Measurements from ENCODE around the gene BLOC1S1. TPM values are rescaled to one million over a fixed set of nuclear protein-coding genes. Genes with fewer than 3 reads are reported as not detected.

Gene BLOC1S1
- total and polyA plus RNA-seq, 10 of the 15 experiments (the other 5 are each of a cell fraction or from before 2014, with no cell fraction given) = 126 to 285 (median 166) TPM

DNA sequence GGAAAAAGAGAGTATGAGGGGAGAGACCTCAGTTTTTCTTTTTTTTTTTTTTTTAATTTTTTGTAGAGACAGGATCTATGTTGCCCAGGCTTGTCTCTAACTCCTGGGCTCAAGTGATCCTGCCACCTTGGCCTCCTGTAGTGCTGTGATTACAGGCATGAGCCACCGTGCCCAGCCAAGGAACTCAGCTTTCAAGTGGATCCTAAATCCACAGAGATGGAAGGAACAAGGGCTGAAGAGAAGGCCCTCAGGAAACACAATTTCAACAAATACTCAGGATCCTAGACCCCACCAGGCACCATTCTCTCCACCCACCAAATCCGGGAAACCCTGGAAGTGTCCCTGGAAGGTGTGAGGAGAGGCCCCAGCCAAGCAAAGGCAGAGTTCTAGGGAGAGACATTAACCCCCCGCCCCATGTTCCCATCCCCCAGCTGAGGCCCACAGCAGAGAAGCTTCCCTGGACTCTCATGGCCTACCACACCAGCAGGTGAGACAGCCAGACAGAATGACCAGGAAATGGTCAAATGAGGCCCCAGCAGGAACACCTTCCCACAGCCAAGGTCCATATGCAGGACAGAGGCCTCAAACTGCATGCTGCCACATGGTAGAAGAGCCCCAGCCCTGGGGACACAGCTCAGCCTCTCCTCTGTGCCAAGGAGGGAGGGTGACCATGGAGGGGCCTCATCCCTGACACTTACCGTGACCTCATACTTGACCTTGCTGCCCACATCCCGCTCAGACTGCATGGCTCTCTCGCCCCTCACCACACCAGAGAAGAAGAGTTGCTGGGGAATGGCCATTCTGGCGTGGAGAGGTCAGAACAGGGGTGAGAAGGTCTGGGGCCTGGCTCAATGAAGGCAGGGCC is 22.3 kb upstream of the BLOC1S1 start:
- FAIRE-seq (no peak), DNase-seq (ENCODE audit: low read depth, low spot score) (no peak), ATAC-seq (no peak)
- Histone ChIP-seq H3K36me3 (ENCODE audit: control insufficient read depth in 2 of 2, insufficient read depth in 2 of 2, low read length in 1 of 2) (no peaks in the 10 kb centered on the region), H3K9ac (ENCODE audit: control insufficient read depth, insufficient read depth, low read length) (no peak overlapping the region), H3K4me1 (ENCODE audit: control insufficient read depth, insufficient read depth, low read length) (no peaks in the 10 kb centered on the region), H3K9me3 (replicated peaks; ENCODE audit: control insufficient read depth, insufficient read depth, low read length) (no peaks in the 10 kb centered on the region), H3K27me3 (replicated peaks in 1 of 2; ENCODE audit: control insufficient read depth in 2 of 2, insufficient read depth in 2 of 2, low read length in 1 of 2) (no peaks in the 10 kb centered on the region), H4K20me1 (ENCODE audit: control insufficient read depth, insufficient read depth) (no peaks in the 10 kb centered on the region), H3K4me2 (ENCODE audit: control insufficient read depth, insufficient read depth) (no peak overlapping the region), H2AFZ (ENCODE audit: control insufficient read depth, low read depth, low read length) (no peak overlapping the region), H3K4me3 (no peak overlapping the region), H3K79me2 (ENCODE audit: control insufficient read depth, insufficient read depth, low read length) (no peaks in the 10 kb centered on the region), H3K27ac (ENCODE audit: control insufficient read depth, insufficient read depth) (no peak overlapping the region)
- ChIA-PET POLR2A (no interaction called here), SMC1A (ENCODE audit: uncharacterized antibody, unreplicated experiment) (no interaction called here), RAD21 (ENCODE audit: unreplicated experiment) (no interaction called here), CTCF (no interaction called here)
- WGBS (ENCODE audit: insufficient coverage, insufficient replicate concordance, low lambda C conversion rate, missing lambda C conversion rate) = 49% methylated on average over 7 of the region's 7 CpGs
- TF ChIP-seq CBFB (IDR thresholded peaks at IDR 0.05; ENCODE audit: low read depth) = no peak
- TF ChIP-seq, protein P1, sequence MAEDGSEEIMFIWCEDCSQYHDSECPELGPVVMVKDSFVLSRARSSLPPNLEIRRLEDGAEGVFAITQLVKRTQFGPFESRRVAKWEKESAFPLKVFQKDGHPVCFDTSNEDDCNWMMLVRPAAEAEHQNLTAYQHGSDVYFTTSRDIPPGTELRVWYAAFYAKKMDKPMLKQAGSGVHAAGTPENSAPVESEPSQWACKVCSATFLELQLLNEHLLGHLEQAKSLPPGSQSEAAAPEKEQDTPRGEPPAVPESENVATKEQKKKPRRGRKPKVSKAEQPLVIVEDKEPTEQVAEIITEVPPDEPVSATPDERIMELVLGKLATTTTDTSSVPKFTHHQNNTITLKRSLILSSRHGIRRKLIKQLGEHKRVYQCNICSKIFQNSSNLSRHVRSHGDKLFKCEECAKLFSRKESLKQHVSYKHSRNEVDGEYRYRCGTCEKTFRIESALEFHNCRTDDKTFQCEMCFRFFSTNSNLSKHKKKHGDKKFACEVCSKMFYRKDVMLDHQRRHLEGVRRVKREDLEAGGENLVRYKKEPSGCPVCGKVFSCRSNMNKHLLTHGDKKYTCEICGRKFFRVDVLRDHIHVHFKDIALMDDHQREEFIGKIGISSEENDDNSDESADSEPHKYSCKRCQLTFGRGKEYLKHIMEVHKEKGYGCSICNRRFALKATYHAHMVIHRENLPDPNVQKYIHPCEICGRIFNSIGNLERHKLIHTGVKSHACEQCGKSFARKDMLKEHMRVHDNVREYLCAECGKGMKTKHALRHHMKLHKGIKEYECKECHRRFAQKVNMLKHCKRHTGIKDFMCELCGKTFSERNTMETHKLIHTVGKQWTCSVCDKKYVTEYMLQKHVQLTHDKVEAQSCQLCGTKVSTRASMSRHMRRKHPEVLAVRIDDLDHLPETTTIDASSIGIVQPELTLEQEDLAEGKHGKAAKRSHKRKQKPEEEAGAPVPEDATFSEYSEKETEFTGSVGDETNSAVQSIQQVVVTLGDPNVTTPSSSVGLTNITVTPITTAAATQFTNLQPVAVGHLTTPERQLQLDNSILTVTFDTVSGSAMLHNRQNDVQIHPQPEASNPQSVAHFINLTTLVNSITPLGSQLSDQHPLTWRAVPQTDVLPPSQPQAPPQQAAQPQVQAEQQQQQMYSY (CRISPR knock-in tag; IDR thresholded peaks at IDR 0.05) = no peak
- TF ChIP-seq PAX5 (IDR thresholded peaks at IDR 0.05; ENCODE audit: borderline replicate concordance, low read depth, low read length) = no peak
- no peak for TF ChIP-seq SUPT20H (IDR thresholded peaks at IDR 0.05; ENCODE audit: borderline replicate concordance, control insufficient read depth, low read depth, low read length)
- no peak for TF ChIP-seq EGR1 (IDR thresholded peaks at IDR 0.05; ENCODE audit: borderline replicate concordance in 1 of 2, low read depth in 2 of 2, low read length in 2 of 2)
- TF ChIP-seq SREBF2 (IDR thresholded peaks at IDR 0.05; ENCODE audit: low read length) = no peak
- TF ChIP-seq WRNIP1 (IDR thresholded peaks at IDR 0.05; ENCODE audit: borderline replicate concordance, low read depth, low read length) = no peak
- no peak for TF ChIP-seq RBBP5 (conservative IDR thresholded peaks at IDR 0.05)
- TF ChIP-seq TARDBP (IDR thresholded peaks at IDR 0.05; ENCODE audit: borderline replicate concordance) = no peak
- no peak for TF ChIP-seq USF1 (IDR thresholded peaks at IDR 0.05; ENCODE audit: borderline replicate concordance, extremely low read length, insufficient read depth, low read depth, low read length)
- no peak for TF ChIP-seq NFYA (IDR thresholded peaks at IDR 0.05; ENCODE audit: borderline replicate concordance, low read depth, low read length)
- TF ChIP-seq GABPA (IDR thresholded peaks at IDR 0.05; ENCODE audit: low read depth) = no peak
- TF ChIP-seq BCL11A (IDR thresholded peaks at IDR 0.05; ENCODE audit: low read depth, low read length) = no peak
- in situ Hi-C loops (cut with MboI) = no loop called here
- intact Hi-C loops (cut with micrococcal nuclease; ENCODE audit: unreplicated experiment) = no loop called here
- BruUV-seq (replicated peaks) = no TSS peak

Data from GM12878 (cell line).